H1 (cell line): ENCODE results near the gene PTBP3. TPM values are rescaled to one million over a fixed set of nuclear protein-coding genes. Genes with fewer than 3 reads are reported as not detected.

Experiments
- CTCF ChIA-PET: fragments of 300-600 bp; sonication (Branson Sonifier 250); formaldehyde crosslinking; loops from one replicate; lab custom pipeline; 2021; ENCODE audit not compliant: partially characterized antibody; lab: Charles Lee
- POLR2A ChIA-PET: fragments of 300-600 bp; sonication (Branson Sonifier 250); formaldehyde crosslinking; loops from one replicate; lab custom pipeline; 2021; ENCODE audit warnings: inconsistent platforms; ENCODE audit not compliant: partially characterized antibody; lab: Charles Lee
- DNase-seq, 2 experiments: peaks; one replicate each; pipeline versions ENCODE4 v3.0.0 to v3.0.0-alpha.2; 2010 to 2022; ENCODE audit warnings: low spot score in 2 of 2, low read depth in 1 of 2, mixed read lengths in 1 of 2
- FAIRE-seq: peaks from 2 replicates; lab custom pipeline; 2011; peaks lifted over from hg19 to GRCh38; lab: Jason Lieb, UNC
- H2AFZ ChIP-seq: 2 replicates; pipeline ENCODE4 v1.8.1; 2012; ENCODE audit warnings: low read length, inconsistent platforms
- H2AK5ac ChIP-seq: 2 replicates; pipeline ENCODE4 v1.6.1; 2013; ENCODE audit warnings: low read depth, low read length
- H2BK120ac ChIP-seq: replicated peaks from 2 replicates; pipeline ENCODE3; 2013; ENCODE audit warnings: low read depth, low read length, inconsistent platforms
- H2BK12ac ChIP-seq: 2 replicates; pipeline ENCODE4 v1.6.1; 2013; ENCODE audit warnings: low read depth, low read length
- H2BK15ac ChIP-seq: 2 replicates; pipeline ENCODE4 v1.6.1; 2013; ENCODE audit warnings: low read length
- H2BK20ac ChIP-seq: 2 replicates; pipeline ENCODE4 v1.6.1; 2013; ENCODE audit warnings: low read length
- H2BK5ac ChIP-seq: 2 replicates; pipeline ENCODE4 v1.6.1; 2013; ENCODE audit warnings: low read depth, low read length
- H3K14ac ChIP-seq: 2 replicates; pipeline ENCODE4 v1.6.1; 2013; ENCODE audit warnings: inconsistent platforms; ENCODE audit not compliant: insufficient read length
- H3K18ac ChIP-seq: 2 replicates; pipeline ENCODE4 v1.6.1; 2013; ENCODE audit warnings: low read length; ENCODE audit errors: extremely low read depth
- H3K23ac ChIP-seq: 2 replicates; pipeline ENCODE4 v1.6.1; 2013; ENCODE audit warnings: inconsistent platforms; ENCODE audit not compliant: insufficient read length
- H3K23me2 ChIP-seq: 2 replicates; pipeline ENCODE4 v1.6.1; 2013; ENCODE audit warnings: low read depth, low read length
- H3K27ac ChIP-seq: 2 replicates; pipeline ENCODE4 v1.6.1; 2011; ENCODE audit warnings: low read depth, low read length, inconsistent platforms
- H3K27me3 ChIP-seq, 4 experiments: replicated peaks in 1 of 4; 1 replicate in 1 of 4; 2 replicates in 3 of 4; pipeline versions ENCODE4 v1.6.1 to v1.8.1; 2011 to 2013; ENCODE audit warnings: low read length in 3 of 4, mild to moderate bottlenecking in 3 of 4, inconsistent platforms in 2 of 4, mixed read lengths in 2 of 4, moderate library complexity in 1 of 4; ENCODE audit not compliant: control insufficient read depth in 3 of 4, insufficient read depth in 3 of 4; ENCODE audit errors: extremely low read depth in 1 of 4
- H3K36me3 ChIP-seq, 4 experiments: 2 replicates each; pipeline versions ENCODE4 v1.6.1 to v1.8.1; 2011 to 2013; ENCODE audit warnings: mild to moderate bottlenecking in 4 of 4, low read length in 3 of 4, moderate library complexity in 2 of 4, control low read depth in 1 of 4, inconsistent platforms in 1 of 4; ENCODE audit not compliant: insufficient read depth in 4 of 4, control insufficient read depth in 2 of 4
- H3K4ac ChIP-seq: replicated peaks from 2 replicates; pipeline ENCODE3; 2013; ENCODE audit warnings: low read length, low read depth, mixed read lengths, inconsistent platforms; ENCODE audit not compliant: insufficient read length
- H3K4me1 ChIP-seq, 4 experiments: replicated peaks in 1 of 4; 1 replicate in 1 of 4; 2 replicates in 3 of 4; pipeline versions ENCODE4 v1.6.1 to v1.8.1; 2011 to 2013; ENCODE audit warnings: low read length in 3 of 4, inconsistent platforms in 2 of 4, mixed read lengths in 1 of 4; ENCODE audit not compliant: insufficient read depth in 4 of 4, control insufficient read depth in 3 of 4
- H3K4me2 ChIP-seq, 2 experiments: 2 replicates each; pipeline versions ENCODE4 v1.6.1 to v1.8.1; 2011 to 2013; ENCODE audit warnings: low read depth in 2 of 2, low read length in 2 of 2, control low read depth in 1 of 2, inconsistent platforms in 1 of 2, mild to moderate bottlenecking in 1 of 2; ENCODE audit not compliant: insufficient read depth in 1 of 2
- H3K4me3 ChIP-seq, 4 experiments: fragments of 200-600, 300-600 bp in 1 of 4; sonication (generic), shearing (Covaris generic), sonication (Bioruptor Twin) in 1 of 4; 2 replicates each; pipeline versions ENCODE4 v1.5.1 to v1.8.1; 2011 to 2016; ENCODE audit warnings: low read length in 4 of 4, low read depth in 3 of 4, control low read depth in 2 of 4, inconsistent platforms in 2 of 4, mild to moderate bottlenecking in 2 of 4, mixed read lengths in 1 of 4, moderate library complexity in 1 of 4; ENCODE audit not compliant: insufficient read depth in 2 of 4; ENCODE audit errors: extremely low read depth in 1 of 4
- H3K56ac ChIP-seq: replicated peaks from 2 replicates; pipeline ENCODE3; 2013; ENCODE audit warnings: low read depth, mild to moderate bottlenecking, mixed read lengths, low read length, inconsistent platforms; ENCODE audit not compliant: insufficient read length
- H3K79me1 ChIP-seq: 2 replicates; pipeline ENCODE4 v1.6.1; 2013; ENCODE audit warnings: low read depth, low read length, control low read depth
- H3K79me2 ChIP-seq, 2 experiments: 2 replicates each; pipeline versions ENCODE4 v1.6.1 to v1.8.1; 2012 to 2013; ENCODE audit warnings: low read length in 2 of 2, mild to moderate bottlenecking in 2 of 2, inconsistent platforms in 1 of 2; ENCODE audit not compliant: insufficient read depth in 2 of 2, control insufficient read depth in 1 of 2
- H3K9ac ChIP-seq, 4 experiments: replicated peaks in 1 of 4; 1 replicate in 1 of 4; 2 replicates in 3 of 4; pipeline versions ENCODE4 v1.6.1 to v1.8.1; 2011 to 2013; ENCODE audit warnings: low read depth in 3 of 4, low read length in 3 of 4, control low read depth in 2 of 4, mild to moderate bottlenecking in 2 of 4, moderate library complexity in 2 of 4, inconsistent platforms in 1 of 4; ENCODE audit errors: extremely low read depth in 1 of 4
- H3K9me3 ChIP-seq, 2 experiments: 2 replicates each; pipeline versions ENCODE4 v1.6.1 to v1.8.1; 2012 to 2013; ENCODE audit warnings: mild to moderate bottlenecking in 2 of 2, moderate library complexity in 2 of 2, control low read depth in 1 of 2, inconsistent platforms in 1 of 2, low read depth in 1 of 2, low read length in 1 of 2, mixed read lengths in 1 of 2; ENCODE audit not compliant: insufficient read depth in 2 of 2
- H4K20me1 ChIP-seq, 2 experiments: replicated peaks in 1 of 2; 2 replicates each; pipeline versions ENCODE3 to v1.8.1; 2011 to 2013; ENCODE audit warnings: inconsistent platforms in 2 of 2, low read length in 2 of 2, mild to moderate bottlenecking in 1 of 2; ENCODE audit not compliant: insufficient read depth in 2 of 2, control insufficient read depth in 1 of 2
- H4K5ac ChIP-seq: 2 replicates; pipeline ENCODE4 v1.6.1; 2013; ENCODE audit warnings: low read length, low read depth, mixed read lengths, inconsistent platforms; ENCODE audit not compliant: insufficient read length
- H4K8ac ChIP-seq: 2 replicates; pipeline ENCODE4 v1.8.0; 2013; ENCODE audit warnings: mild to moderate bottlenecking, moderate library complexity, low read length, inconsistent platforms; ENCODE audit not compliant: insufficient read depth; ENCODE audit errors: extremely low read depth
- H4K91ac ChIP-seq: replicated peaks from 2 replicates; pipeline ENCODE3; 2013; ENCODE audit warnings: low read length, mixed read lengths, inconsistent platforms; ENCODE audit not compliant: insufficient read length
- ATF2 ChIP-seq: IDR thresholded peaks from 2 replicates; pipeline ENCODE4 v1.6.1; 2012; ENCODE audit warnings: low read length, inconsistent platforms
- CBX8 ChIP-seq: fragments of 300-800, 300-1000 bp; sonication (generic); IDR thresholded peaks from 2 replicates; pipeline ENCODE4 v1.7.1; 2016; ENCODE audit warnings: low read depth, low read length, borderline replicate concordance
- CEBPB ChIP-seq: IDR thresholded peaks from 2 replicates; pipeline ENCODE4 v1.6.1; 2012; ENCODE audit warnings: low read depth, low read length
- EP300 ChIP-seq, 2 experiments: IDR thresholded peaks; 1 replicate in 1 of 2; 2 replicates in 1 of 2; pipeline ENCODE4 v1.6.1; 2011 to 2012; ENCODE audit warnings: low read depth in 2 of 2, low read length in 2 of 2, mild to moderate bottlenecking in 2 of 2, borderline replicate concordance in 1 of 2, inconsistent platforms in 1 of 2, moderate library complexity in 1 of 2
- PHF8 ChIP-seq: fragments of 200-600 bp; sonication (generic); conservative IDR thresholded peaks from 2 replicates; pipeline ENCODE4 v1.7.1; 2012; ENCODE audit warnings: low read depth, mild to moderate bottlenecking, inconsistent platforms, low read length, moderate library complexity
- POLR2A ChIP-seq, 2 experiments: IDR thresholded peaks; 1 replicate in 1 of 2; 2 replicates in 1 of 2; pipeline ENCODE4 v1.6.1; 2011; ENCODE audit warnings: low read depth in 2 of 2, low read length in 2 of 2, mild to moderate bottlenecking in 2 of 2; ENCODE audit errors: control extremely low read depth in 1 of 2
- SIRT6 ChIP-seq: IDR thresholded peaks from one replicate; pipeline ENCODE4 v1.7.1; 2012; ENCODE audit warnings: low read length, inconsistent platforms
- SP2 ChIP-seq: IDR thresholded peaks from 2 replicates; pipeline ENCODE4 v1.6.1; 2012; ENCODE audit warnings: mild to moderate bottlenecking, low read length, inconsistent platforms
- WGBS, 2 experiments: shearing (Covaris generic) in 1 of 2; methylation state at CpG; one replicate each; pipeline versions ENCODE4 v1.1.6 to v1.1.7; 2013 to 2015; ENCODE audit warnings: low lambda C conversion rate in 2 of 2, mixed read lengths in 2 of 2, inconsistent platforms in 1 of 2, low coverage in 1 of 2, missing lambda C conversion rate in 1 of 2; ENCODE audit not compliant: insufficient replicate concordance in 2 of 2, insufficient coverage in 1 of 2, insufficient read length in 1 of 2; ENCODE audit errors: extremely low coverage in 1 of 2, missing lambda C conversion rate in 1 of 2; 5-methylcytosine and 5-hydroxymethylcytosine counted together
- polyA plus RNA-seq, 7 experiments: library from polyadenylated mRNA; depleted of rRNA in 3 of 7; stranded (reverse) in 5 of 7; unstranded in 2 of 7; fragments of >200 nt in 5 of 7; fragments of 200-250 nt in 2 of 7; gene quantifications; 1 replicate in 5 of 7; 2 replicates in 1 of 7; 4 replicates in 1 of 7; pipeline versions ENCODE4 v1.2.1 to v1.2.3, GENCODE V29; 2011 to 2013; ENCODE audit warnings: missing spikeins in 2 of 7, mixed read lengths in 2 of 7
- total RNA-seq: library from RNA; stranded (reverse); fragmentation: NEBNext Ultra II Directional; extraction: Animal tissue kit (Norgen Biotek cat#: 25700); gene quantifications from 2 replicates; pipeline ENCODE4 v1.2.1, GENCODE V29; 2021

PTBP3 gene
- total and polyA plus RNA-seq, 2 of the 8 experiments (the other 6 are each of a cell fraction or from before 2014, with no cell fraction given): 51.0 to 124 TPM

GRCh38 chr9:112380825-112381221 lies 47.4 kb upstream of the PTBP3 start:
- H3K9me3 ChIP-seq: no peaks in the 10 kb centered on the region
- DNase-seq (no peak), FAIRE-seq (no peak)
- TF ChIP-seq SP2: no peak
- no peak for TF ChIP-seq PHF8
- no peak for TF ChIP-seq CEBPB
- no peak for TF ChIP-seq POLR2A (IDR thresholded peaks at IDR 0.05; ENCODE audit: control extremely low read depth in 1 of 2, low read depth in 2 of 2, low read length in 2 of 2)
- TF ChIP-seq CBX8: no peak
- TF ChIP-seq SIRT6: no peak
- no peak for TF ChIP-seq EP300 (IDR thresholded peaks at IDR 0.05; ENCODE audit: borderline replicate concordance in 1 of 2, low read depth in 2 of 2, low read length in 2 of 2)
- TF ChIP-seq ATF2: no peak
- no peak overlapping the region for H3K14ac ChIP-seq
- CTCF ChIA-PET: no interaction called here
- no peak overlapping the region for H3K56ac ChIP-seq
- peaks cover 5% of the 10 kb centered on the region for H3K23me2 ChIP-seq
- no peak overlapping the region for H3K27ac ChIP-seq
- peaks cover 0 to 13% of the 10 kb centered on the region in 2 experiments; a peak in 2 of 4 replicates for H3K79me2 ChIP-seq
- H3K9ac ChIP-seq: peak overlapping the region in 1 of 4 experiments; percentile 53; a peak in 1 of 7 replicates
- no peak overlapping the region for H2AK5ac ChIP-seq
- H4K20me1 ChIP-seq: no peaks in the 10 kb centered on the region
- no peak overlapping the region for H2BK12ac ChIP-seq
- H4K5ac ChIP-seq: no peak overlapping the region
- no peak overlapping the region for H2AFZ ChIP-seq
- H3K23ac ChIP-seq: no peak overlapping the region
- peak overlapping the region; percentile 88 to 93 (median 90); a peak in 7 of 8 replicates for H3K4me3 ChIP-seq
- H3K27me3 ChIP-seq: no peaks in the 10 kb centered on the region
- H2BK15ac ChIP-seq: no peak overlapping the region
- H3K18ac ChIP-seq: no peak overlapping the region
- no peak overlapping the region for H3K4ac ChIP-seq
- H3K36me3 ChIP-seq: no peaks in the 10 kb centered on the region
- H3K4me1 ChIP-seq: no peaks in the 10 kb centered on the region; a peak in 3 of 7 replicates
- no peak overlapping the region for H2BK120ac ChIP-seq
- 81% methylated on average over 7 of the region's 7 CpGs; no CpG with 5 or more reads in 1 of the 2 experiments for WGBS, 2 experiments
- H3K4me2 ChIP-seq: peak overlapping the region; percentile 77 to 81
- no peak overlapping the region for H4K8ac ChIP-seq
- no peaks in the 10 kb centered on the region; the same call in 1 of the 2 replicates for H3K79me1 ChIP-seq
- H2BK20ac ChIP-seq: no peak overlapping the region
- POLR2A ChIA-PET: interaction anchor here (1.3 to 1.6 kb wide), 2 partner anchors 8 to 31 kb away, joined by 4 to 5 read pairs; no protein-coding TSS in a partner anchor
- H4K91ac ChIP-seq: no peak overlapping the region
- H2BK5ac ChIP-seq: no peak overlapping the region
